ENCODE results near the gene POMP. TPM values are rescaled to one million over a fixed set of nuclear protein-coding genes. Genes with fewer than 3 reads are reported as not detected.
A peak's percentile ranks its signal among the peaks of the same experiment; 100 is the strongest.

POMP gene
- total RNA-seq, 1 donor from 2014 or later = 58.9 TPM

DNA sequence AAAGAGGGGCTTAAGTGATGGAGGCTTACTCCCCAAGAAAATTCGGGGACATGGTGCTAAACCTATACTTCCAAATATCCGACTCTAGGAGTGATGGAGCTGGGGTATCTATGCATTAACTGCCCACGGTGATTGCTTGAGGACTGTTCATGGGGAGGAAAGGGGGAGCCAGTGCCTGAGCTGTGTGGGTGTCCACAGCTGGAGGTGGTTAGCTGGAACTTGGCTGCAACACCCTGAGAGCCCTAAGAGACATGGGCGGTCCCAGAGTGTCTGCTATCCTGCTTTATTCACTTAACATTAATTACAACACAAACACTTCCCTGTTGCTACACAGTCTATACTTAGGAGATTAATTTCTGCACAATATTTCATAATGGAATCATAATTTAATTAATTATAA lies 28.1 kb upstream of the POMP start:
- DNase-seq (ENCODE audit: low spot score, unreplicated experiment) = no peak
- TF ChIP-seq, protein P1, sequence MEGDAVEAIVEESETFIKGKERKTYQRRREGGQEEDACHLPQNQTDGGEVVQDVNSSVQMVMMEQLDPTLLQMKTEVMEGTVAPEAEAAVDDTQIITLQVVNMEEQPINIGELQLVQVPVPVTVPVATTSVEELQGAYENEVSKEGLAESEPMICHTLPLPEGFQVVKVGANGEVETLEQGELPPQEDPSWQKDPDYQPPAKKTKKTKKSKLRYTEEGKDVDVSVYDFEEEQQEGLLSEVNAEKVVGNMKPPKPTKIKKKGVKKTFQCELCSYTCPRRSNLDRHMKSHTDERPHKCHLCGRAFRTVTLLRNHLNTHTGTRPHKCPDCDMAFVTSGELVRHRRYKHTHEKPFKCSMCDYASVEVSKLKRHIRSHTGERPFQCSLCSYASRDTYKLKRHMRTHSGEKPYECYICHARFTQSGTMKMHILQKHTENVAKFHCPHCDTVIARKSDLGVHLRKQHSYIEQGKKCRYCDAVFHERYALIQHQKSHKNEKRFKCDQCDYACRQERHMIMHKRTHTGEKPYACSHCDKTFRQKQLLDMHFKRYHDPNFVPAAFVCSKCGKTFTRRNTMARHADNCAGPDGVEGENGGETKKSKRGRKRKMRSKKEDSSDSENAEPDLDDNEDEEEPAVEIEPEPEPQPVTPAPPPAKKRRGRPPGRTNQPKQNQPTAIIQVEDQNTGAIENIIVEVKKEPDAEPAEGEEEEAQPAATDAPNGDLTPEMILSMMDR (IDR thresholded peaks at IDR 0.05; ENCODE audit: unreplicated experiment) = no peak
- H3K27me3 Mint-ChIP-seq = peaks cover 18% of the 10 kb centered on the region
- H3K36me3 Mint-ChIP-seq (ENCODE audit: insufficient read depth) = no peaks in the 10 kb centered on the region
- no peak overlapping the region for H3K27ac Mint-ChIP-seq
- no peak overlapping the region for H3K4me3 Mint-ChIP-seq (ENCODE audit: low read depth)
- H3K9me3 Mint-ChIP-seq (ENCODE audit: low read depth) = no peaks in the 10 kb centered on the region
- H3K4me1 Mint-ChIP-seq (ENCODE audit: low read depth) = no peaks in the 10 kb centered on the region

DNA sequence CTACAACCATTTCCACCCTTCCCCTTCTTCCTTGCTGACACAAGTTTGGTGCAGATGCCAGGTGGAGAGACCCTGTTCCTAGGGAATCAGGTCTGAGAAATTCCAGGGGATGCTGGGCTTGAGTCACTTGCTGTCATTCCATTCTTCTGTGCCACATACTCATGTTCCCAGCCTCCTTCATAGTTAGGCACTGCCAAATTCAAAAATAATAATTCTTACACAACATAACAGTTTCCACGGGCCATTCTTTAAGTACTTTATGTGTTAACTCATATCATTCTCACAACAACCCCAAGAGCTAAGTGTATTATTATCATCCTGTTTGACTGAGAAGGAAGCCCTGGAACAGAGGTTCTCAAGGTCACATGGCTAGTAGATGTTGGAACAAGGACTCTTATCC lies 27.1 kb upstream of the POMP start:
- Mint-ChIP-seq H3K27ac (no peak overlapping the region), H3K4me3 (ENCODE audit: low read depth) (no peak overlapping the region), H3K36me3 (ENCODE audit: insufficient read depth) (no peaks in the 10 kb centered on the region), H3K27me3 (peaks cover 21% of the 10 kb centered on the region), H3K4me1 (ENCODE audit: low read depth) (peaks cover 3% of the 10 kb centered on the region), H3K9me3 (ENCODE audit: low read depth) (no peaks in the 10 kb centered on the region)
- no peak for DNase-seq (ENCODE audit: low spot score, unreplicated experiment)
- TF ChIP-seq, protein P1 (IDR thresholded peaks at IDR 0.05; ENCODE audit: unreplicated experiment) = no peak

DNA sequence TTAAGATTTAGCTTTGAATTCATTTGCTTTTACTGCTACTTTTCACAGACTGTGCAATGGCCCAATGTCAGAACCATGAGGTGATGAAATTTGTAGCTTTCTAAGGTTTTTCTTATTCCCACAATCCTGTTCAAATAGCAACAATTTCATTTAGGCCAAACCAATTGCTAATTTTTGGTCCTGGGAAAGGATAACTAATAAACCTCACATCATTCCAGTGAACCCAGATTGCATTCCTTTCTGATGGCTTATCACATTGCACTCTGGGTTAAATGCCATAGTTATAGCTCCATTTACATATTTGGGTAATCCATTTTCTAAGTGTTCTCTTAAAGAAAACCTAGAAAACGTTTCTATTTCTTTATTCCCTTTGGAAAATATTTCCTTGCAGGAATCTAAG lies 22.9 kb upstream of the POMP start:
- H3K27ac Mint-ChIP-seq = no peak overlapping the region
- no peaks in the 10 kb centered on the region for H3K9me3 Mint-ChIP-seq (ENCODE audit: low read depth)
- H3K36me3 Mint-ChIP-seq (ENCODE audit: insufficient read depth) = no peaks in the 10 kb centered on the region
- no peak overlapping the region for H3K4me3 Mint-ChIP-seq (ENCODE audit: low read depth)
- H3K4me1 Mint-ChIP-seq (ENCODE audit: low read depth) = peaks cover 7% of the 10 kb centered on the region
- TF ChIP-seq, protein P1 (IDR thresholded peaks at IDR 0.05; ENCODE audit: unreplicated experiment) = no peak
- no peak for DNase-seq (ENCODE audit: low spot score, unreplicated experiment)
- H3K27me3 Mint-ChIP-seq = peaks cover 16% of the 10 kb centered on the region

DNA sequence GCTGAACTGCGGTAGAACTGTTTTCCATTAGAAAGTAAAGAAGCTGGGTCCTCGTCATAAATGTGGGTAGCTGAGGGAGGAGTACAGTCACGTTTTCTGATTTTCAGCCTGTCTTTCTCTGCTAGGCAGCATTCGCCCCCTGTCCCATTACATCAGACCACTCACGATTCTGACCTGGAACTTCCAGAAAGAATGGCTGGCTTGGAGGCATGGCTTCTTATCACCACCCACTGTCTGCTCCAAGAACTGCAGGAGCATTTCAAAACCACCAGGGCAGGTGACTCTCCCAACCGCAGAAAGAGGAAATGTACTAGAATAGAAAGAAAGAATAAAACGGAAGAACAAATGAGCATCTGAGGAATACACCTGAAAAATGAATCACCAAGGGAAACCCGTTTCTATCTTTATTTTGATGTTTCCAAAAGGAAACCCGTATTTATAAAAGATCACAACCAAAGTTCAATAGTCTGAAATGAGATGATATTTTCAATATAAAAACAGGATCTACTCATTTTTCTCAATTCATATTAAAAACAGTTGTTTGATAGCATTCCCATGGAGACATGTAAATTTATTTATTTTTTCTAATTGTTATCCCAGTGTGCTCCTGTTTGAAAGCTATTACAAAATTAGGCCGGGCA lies 22.1 kb upstream of the POMP start:
- H3K27me3 Mint-ChIP-seq = peaks cover 16% of the 10 kb centered on the region
- no peak overlapping the region for H3K4me3 Mint-ChIP-seq (ENCODE audit: low read depth)
- no peaks in the 10 kb centered on the region for H3K36me3 Mint-ChIP-seq (ENCODE audit: insufficient read depth)
- no peaks in the 10 kb centered on the region for H3K9me3 Mint-ChIP-seq (ENCODE audit: low read depth)
- DNase-seq (ENCODE audit: low spot score, unreplicated experiment) = peak; percentile 31
- peak overlapping the region; percentile 18 for H3K27ac Mint-ChIP-seq
- TF ChIP-seq, protein P1 (IDR thresholded peaks at IDR 0.05; ENCODE audit: unreplicated experiment) = peak; percentile 69
- peaks cover 7% of the 10 kb centered on the region for H3K4me1 Mint-ChIP-seq (ENCODE audit: low read depth)

DNA sequence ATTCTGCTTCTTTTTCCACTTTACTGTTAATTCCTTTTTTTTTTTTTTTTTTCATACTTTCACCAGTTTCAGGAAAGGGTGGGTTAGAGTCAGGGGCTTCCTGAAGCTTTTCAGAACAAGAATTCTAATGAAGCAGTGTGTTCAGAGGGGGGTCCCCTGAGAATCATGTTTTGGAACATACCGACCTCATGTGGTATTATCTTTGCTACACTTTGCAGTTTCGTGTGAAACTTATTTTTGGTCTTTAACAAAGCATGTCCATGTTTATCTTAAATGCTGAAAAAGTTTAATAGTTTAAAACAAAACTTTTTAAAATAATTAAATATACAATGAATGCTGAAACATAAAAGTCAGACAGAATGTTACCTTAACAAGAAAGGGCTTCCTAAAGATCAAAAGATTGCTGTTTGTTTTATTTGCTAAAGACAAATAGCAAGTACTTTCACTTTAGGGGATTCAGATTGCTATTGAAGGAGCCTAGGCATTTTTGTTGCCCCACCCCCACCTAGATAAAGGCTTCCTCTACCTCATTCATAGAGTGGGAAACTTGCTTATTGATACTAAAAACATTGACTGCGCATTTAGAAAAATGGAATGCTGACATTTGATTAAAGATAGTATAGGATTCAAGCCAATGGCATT lies 21.1 kb upstream of the POMP start:
- H3K27me3 Mint-ChIP-seq = peaks cover 16% of the 10 kb centered on the region
- no peak overlapping the region for H3K4me3 Mint-ChIP-seq (ENCODE audit: low read depth)
- peaks cover 7% of the 10 kb centered on the region for H3K4me1 Mint-ChIP-seq (ENCODE audit: low read depth)
- H3K36me3 Mint-ChIP-seq (ENCODE audit: insufficient read depth) = no peaks in the 10 kb centered on the region
- DNase-seq (ENCODE audit: low spot score, unreplicated experiment) = no peak
- TF ChIP-seq, protein P1 (IDR thresholded peaks at IDR 0.05; ENCODE audit: unreplicated experiment) = no peak
- H3K9me3 Mint-ChIP-seq (ENCODE audit: low read depth) = no peaks in the 10 kb centered on the region
- H3K27ac Mint-ChIP-seq = no peak overlapping the region
